Measurements from ENCODE around the gene TSHZ2.

- TF ChIP-seq POLR2A (IDR thresholded peaks at IDR 0.05; ENCODE audit: low read depth): no peak
- TF ChIP-seq, protein P1, sequence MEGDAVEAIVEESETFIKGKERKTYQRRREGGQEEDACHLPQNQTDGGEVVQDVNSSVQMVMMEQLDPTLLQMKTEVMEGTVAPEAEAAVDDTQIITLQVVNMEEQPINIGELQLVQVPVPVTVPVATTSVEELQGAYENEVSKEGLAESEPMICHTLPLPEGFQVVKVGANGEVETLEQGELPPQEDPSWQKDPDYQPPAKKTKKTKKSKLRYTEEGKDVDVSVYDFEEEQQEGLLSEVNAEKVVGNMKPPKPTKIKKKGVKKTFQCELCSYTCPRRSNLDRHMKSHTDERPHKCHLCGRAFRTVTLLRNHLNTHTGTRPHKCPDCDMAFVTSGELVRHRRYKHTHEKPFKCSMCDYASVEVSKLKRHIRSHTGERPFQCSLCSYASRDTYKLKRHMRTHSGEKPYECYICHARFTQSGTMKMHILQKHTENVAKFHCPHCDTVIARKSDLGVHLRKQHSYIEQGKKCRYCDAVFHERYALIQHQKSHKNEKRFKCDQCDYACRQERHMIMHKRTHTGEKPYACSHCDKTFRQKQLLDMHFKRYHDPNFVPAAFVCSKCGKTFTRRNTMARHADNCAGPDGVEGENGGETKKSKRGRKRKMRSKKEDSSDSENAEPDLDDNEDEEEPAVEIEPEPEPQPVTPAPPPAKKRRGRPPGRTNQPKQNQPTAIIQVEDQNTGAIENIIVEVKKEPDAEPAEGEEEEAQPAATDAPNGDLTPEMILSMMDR (IDR thresholded peaks at IDR 0.05): no peak
These were observed 155.8 kb downstream of the TSHZ2 start for GRCh38 chr20:53128004-53128403.

Data from esophagus muscularis mucosa (tissue), 3 donors.